Measurements from ENCODE around the gene PRUNE2. TPM values are rescaled to one million over a fixed set of nuclear protein-coding genes. Genes with fewer than 3 reads are reported as not detected.

The PRUNE2 gene
- total and polyA plus RNA-seq, 9 of the 15 experiments (the other 6 are each of a cell fraction or from before 2014, with no cell fraction given): 0.05 to 0.45 (median 0.18) TPM; not detected in 1

- Histone ChIP-seq H3K27ac (ENCODE audit: extremely low read depth, low read depth, low read length) (no peak overlapping the region), H3K9me1 (ENCODE audit: control insufficient read depth, insufficient read depth, low read length) (no peaks in the 10 kb centered on the region), H3K9ac (ENCODE audit: insufficient read depth in 1 of 2, low read depth in 2 of 2, low read length in 2 of 2) (no peak overlapping the region), H3K4me1 (replicated peaks in 1 of 2; ENCODE audit: control insufficient read depth in 2 of 2, insufficient read depth in 2 of 2, low read length in 2 of 2) (no peaks in the 10 kb centered on the region; a peak in 2 of 5 replicates), H4K20me1 (replicated peaks; ENCODE audit: control insufficient read depth, insufficient read depth, low read length) (no peaks in the 10 kb centered on the region), H3K4me2 (ENCODE audit: insufficient read depth, low read length) (no peak overlapping the region), H3K27me3 (ENCODE audit: control insufficient read depth in 2 of 2, insufficient read depth in 2 of 2, low read length in 2 of 2) (no peaks in the 10 kb centered on the region; a peak in 1 of 5 replicates), H3K79me2 (ENCODE audit: control insufficient read depth, insufficient read depth, low read length) (no peaks in the 10 kb centered on the region), H3K9me3 (replicated peaks; ENCODE audit: control insufficient read depth, insufficient read depth, low read depth, low read length) (no peaks in the 10 kb centered on the region), H2AFZ (ENCODE audit: low read depth, low read length) (no peak overlapping the region), H3K4me3 (no peak overlapping the region), H3K36me3 (ENCODE audit: control insufficient read depth, insufficient read depth, low read length) (no peaks in the 10 kb centered on the region)
- intact Hi-C loops (cut with micrococcal nuclease) (no loop called here), in situ Hi-C loops (cut with MboI) (no loop called here)
- WGBS (ENCODE audit: insufficient coverage, low coverage, missing lambda C conversion rate): 38% methylated on average over 6 of the region's 6 CpGs
- no TSS peak for BruUV-seq (replicated peaks)
- ChIA-PET POLR2A (interaction anchor here (2.6 kb wide), 1 partner anchor 13 kb away, joined by 5 read pairs; no protein-coding TSS in a partner anchor), CTCF (ENCODE audit: low intra/inter-chr PET ratio) (no interaction called here)
- DNase-seq (ENCODE audit: extremely low read depth in 1 of 4, low spot score in 3 of 4) (no peak), FAIRE-seq (no peak), ATAC-seq (no peak)
- TF ChIP-seq ESRRA (IDR thresholded peaks at IDR 0.05; ENCODE audit: borderline replicate concordance, low read depth): no peak
These were observed 262.4 kb downstream of the PRUNE2 start for GRCh38 chr9:76643399-76644117.

DNA sequence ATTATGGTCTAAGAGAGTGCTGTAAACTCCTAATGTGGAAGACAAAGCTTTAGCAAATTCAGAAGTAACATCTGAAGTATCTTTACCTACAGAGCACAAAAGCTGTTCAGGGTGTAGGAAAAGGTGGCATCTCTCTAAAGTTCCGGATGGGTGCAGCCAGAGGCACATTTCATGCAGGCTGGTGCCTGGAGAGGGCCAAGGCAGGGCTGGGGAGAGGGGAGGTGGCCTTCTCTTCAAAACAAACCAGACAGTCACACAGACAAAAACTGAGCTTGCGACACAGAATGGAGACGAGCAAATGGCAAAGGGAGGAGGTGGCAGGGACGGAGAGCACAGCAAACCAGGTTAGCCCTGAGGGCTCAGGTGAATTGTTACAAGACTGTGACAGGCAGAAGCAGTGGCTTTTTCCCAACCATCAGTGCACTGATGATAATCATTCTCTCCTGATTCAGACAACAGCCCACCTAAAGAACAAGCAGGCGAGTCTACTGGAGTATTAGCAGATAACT is 263.2 kb downstream of the PRUNE2 start:
- no peak overlapping the region for H3K9ac ChIP-seq (ENCODE audit: insufficient read depth in 1 of 2, low read depth in 2 of 2, low read length in 2 of 2)
- no peak overlapping the region for H3K4me3 ChIP-seq
- H3K36me3 ChIP-seq (ENCODE audit: control insufficient read depth, insufficient read depth, low read length): no peaks in the 10 kb centered on the region
- no peak for ATAC-seq
- no peaks in the 10 kb centered on the region for H3K79me2 ChIP-seq (ENCODE audit: control insufficient read depth, insufficient read depth, low read length)
- H4K20me1 ChIP-seq (replicated peaks; ENCODE audit: control insufficient read depth, insufficient read depth, low read length): no peaks in the 10 kb centered on the region
- intact Hi-C loops (cut with micrococcal nuclease) (no loop called here), in situ Hi-C loops (cut with MboI) (no loop called here)
- no peaks in the 10 kb centered on the region for H3K9me1 ChIP-seq (ENCODE audit: control insufficient read depth, insufficient read depth, low read length)
- POLR2A ChIA-PET: interaction anchor here (2.6 kb wide), 1 partner anchor 12 kb away, joined by 5 read pairs; no protein-coding TSS in a partner anchor
- FAIRE-seq: no peak
- no peak for DNase-seq (ENCODE audit: extremely low read depth in 1 of 4, low spot score in 3 of 4)
- no peaks in the 10 kb centered on the region; a peak in 1 of 5 replicates for H3K27me3 ChIP-seq (ENCODE audit: control insufficient read depth in 2 of 2, insufficient read depth in 2 of 2, low read length in 2 of 2)
- CTCF ChIA-PET (ENCODE audit: low intra/inter-chr PET ratio): no interaction called here
- no peaks in the 10 kb centered on the region; a peak in 2 of 5 replicates for H3K4me1 ChIP-seq (replicated peaks in 1 of 2; ENCODE audit: control insufficient read depth in 2 of 2, insufficient read depth in 2 of 2, low read length in 2 of 2)
- no peaks in the 10 kb centered on the region for H3K9me3 ChIP-seq (replicated peaks; ENCODE audit: control insufficient read depth, insufficient read depth, low read depth, low read length)
- BruUV-seq (replicated peaks): no TSS peak
- no peak overlapping the region for H3K4me2 ChIP-seq (ENCODE audit: insufficient read depth, low read length)
- no peak overlapping the region for H3K27ac ChIP-seq (ENCODE audit: extremely low read depth, low read depth, low read length)
- 36% methylated on average over 5 of the region's 5 CpGs for WGBS (ENCODE audit: insufficient coverage, low coverage, missing lambda C conversion rate)
- H2AFZ ChIP-seq (ENCODE audit: low read depth, low read length): no peak overlapping the region
- TF ChIP-seq HOXB6 (CRISPR knock-in tag; IDR thresholded peaks at IDR 0.05; ENCODE audit: borderline replicate concordance) (no peak), IRF2 (CRISPR knock-in tag; IDR thresholded peaks at IDR 0.05) (no peak), ZNF707 (CRISPR knock-in tag; conservative IDR thresholded peaks at IDR 0.05) (no peak), SMC3 (conservative IDR thresholded peaks at IDR 0.05; ENCODE audit: insufficient read depth, low read depth, low read length) (no peak), GTF2A2 (tag; IDR thresholded peaks at IDR 0.05) (no peak), MEIS2 (IDR thresholded peaks at IDR 0.05; ENCODE audit: partially characterized antibody) (no peak), POLR3A (IDR thresholded peaks at IDR 0.05; ENCODE audit: borderline replicate concordance, extremely low read depth, insufficient read depth, insufficient read length) (no peak), E2F6 (IDR thresholded peaks at IDR 0.05; ENCODE audit: borderline replicate concordance in 1 of 2, extremely low read depth in 1 of 2, insufficient read depth in 1 of 2, insufficient read length in 1 of 2, low read depth in 1 of 2, low read length in 1 of 2, poor library complexity in 1 of 2, severe bottlenecking in 1 of 2) (no peak), ELK3 (CRISPR knock-in tag; IDR thresholded peaks at IDR 0.05) (no peak)

Data from K562 (cell line).